Activated CD4-positive, alpha-beta T cell treated with anti-CD3 and anti-CD28 coated beads for 4 hours (primary cell): Measurements from ENCODE around the gene C2orf92.

Experiments used
- DNase-seq, 2 donors: peaks; one replicate each; pipeline ENCODE4 v3.0.0-alpha.2; 2020

Gene C2orf92

DNA sequence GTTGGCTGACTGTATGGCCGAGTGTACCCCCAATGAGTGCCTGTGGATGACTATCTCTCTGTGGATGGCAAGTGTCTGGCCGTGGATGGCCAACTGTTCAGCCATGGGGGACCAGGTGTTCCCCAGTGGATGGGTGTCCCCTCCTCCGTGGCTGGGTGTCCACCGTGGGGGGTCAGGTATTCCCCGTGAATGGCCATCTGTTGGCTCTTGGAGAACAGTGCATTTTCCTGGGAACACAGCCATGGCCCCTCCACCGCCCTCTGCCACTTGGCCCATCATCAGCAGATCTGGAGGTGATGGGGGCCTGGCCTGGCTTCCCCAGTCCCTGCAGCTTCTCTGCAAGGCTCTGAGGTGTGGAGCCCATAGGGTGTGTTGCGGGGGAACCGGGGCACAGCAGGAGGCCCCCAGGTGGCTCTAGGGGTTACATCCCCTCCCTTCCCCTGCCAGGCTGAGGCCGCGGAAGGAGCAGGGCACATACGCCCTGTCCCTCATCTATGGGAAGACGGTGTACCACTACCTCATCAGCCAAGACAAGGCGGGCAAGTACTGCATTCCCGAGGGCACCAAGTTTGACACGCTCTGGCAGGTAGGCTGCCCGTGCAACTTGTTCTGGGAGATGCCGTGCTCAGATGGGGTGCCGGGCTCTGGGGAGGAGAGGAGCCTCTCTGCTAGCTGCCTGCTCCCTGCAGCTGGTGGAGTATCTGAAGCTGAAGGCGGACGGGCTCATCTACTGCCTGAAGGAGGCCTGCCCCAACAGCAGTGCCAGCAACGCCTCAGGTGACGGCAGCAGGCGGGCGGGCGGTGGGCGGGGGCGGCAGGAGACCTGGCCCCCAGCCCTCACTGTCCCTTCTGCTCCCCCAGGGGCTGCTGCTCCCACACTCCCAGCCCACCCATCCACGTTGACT is 63.2 kb downstream of the C2orf92 start:
- DNase-seq, result no peak

- no peak for DNase-seq
These were observed 64.0 kb downstream of the C2orf92 start for GRCh38 chr2:97733341-97734035.

- DNase-seq, result no peak
These were observed 64.8 kb downstream of the C2orf92 start for GRCh38 chr2:97734061-97735051.

DNA sequence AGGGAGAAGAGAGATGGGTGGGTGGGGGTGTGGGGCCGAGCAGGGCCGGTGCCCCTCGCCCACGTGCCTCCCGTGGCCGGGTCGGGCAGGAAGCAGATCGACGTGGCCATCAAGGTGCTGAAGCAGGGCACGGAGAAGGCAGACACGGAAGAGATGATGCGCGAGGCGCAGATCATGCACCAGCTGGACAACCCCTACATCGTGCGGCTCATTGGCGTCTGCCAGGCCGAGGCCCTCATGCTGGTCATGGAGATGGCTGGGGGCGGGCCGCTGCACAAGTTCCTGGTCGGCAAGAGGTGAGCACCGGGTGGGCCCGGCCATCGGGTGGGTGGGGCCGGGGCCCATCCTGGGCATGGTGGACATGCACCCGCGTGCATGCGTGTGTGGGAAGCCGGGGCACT is 65.6 kb downstream of the C2orf92 start:
- no peak for DNase-seq

DNA sequence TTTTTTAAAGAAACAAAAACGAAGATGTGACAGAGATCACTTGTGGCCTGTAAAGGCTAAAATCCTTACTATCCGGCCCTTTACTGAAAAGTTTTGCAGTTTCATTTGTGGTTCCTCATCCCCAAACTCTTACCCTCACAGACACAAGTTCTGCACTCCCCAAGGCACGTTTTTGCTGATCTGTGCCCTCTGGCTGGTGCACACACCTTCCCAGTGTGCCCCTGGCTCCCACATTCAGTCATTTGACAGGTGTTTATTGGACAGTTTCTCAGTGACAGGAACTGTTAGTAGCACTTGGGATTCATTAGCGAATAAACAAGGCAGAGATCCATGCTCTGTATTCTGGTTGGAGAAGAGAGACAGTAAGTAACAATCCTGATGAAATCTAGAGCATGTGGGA is 66.7 kb downstream of the C2orf92 start:
- no peak for DNase-seq

- no peak for DNase-seq
These were observed 67.3 kb downstream of the C2orf92 start for GRCh38 chr2:97736608-97737330.

DNA sequence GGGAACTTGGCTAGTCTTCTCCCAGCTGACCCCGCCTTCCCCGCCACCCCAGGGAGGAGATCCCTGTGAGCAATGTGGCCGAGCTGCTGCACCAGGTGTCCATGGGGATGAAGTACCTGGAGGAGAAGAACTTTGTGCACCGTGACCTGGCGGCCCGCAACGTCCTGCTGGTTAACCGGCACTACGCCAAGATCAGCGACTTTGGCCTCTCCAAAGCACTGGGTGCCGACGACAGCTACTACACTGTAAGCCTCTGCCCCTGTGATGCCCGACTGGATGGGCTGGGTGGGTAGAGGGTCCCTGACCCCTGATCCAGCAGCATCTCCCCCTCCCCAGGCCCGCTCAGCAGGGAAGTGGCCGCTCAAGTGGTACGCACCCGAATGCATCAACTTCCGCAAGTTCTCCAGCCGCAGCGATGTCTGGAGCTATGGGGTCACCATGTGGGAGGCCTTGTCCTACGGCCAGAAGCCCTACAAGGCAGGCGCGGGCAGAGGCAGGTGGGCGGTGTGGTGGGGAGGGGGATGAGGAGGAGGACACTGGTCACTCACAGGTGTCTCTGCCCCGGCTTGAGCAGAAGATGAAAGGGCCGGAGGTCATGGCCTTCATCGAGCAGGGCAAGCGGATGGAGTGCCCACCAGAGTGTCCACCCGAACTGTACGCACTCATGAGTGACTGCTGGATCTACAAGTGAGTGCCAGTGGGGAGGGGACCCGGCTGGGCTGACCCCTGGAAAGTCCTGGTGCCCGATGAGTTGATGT is 68.1 kb downstream of the C2orf92 start:
- no peak for DNase-seq

- no peak for DNase-seq
These were observed 68.9 kb downstream of the C2orf92 start for GRCh38 chr2:97738179-97739019.

DNA sequence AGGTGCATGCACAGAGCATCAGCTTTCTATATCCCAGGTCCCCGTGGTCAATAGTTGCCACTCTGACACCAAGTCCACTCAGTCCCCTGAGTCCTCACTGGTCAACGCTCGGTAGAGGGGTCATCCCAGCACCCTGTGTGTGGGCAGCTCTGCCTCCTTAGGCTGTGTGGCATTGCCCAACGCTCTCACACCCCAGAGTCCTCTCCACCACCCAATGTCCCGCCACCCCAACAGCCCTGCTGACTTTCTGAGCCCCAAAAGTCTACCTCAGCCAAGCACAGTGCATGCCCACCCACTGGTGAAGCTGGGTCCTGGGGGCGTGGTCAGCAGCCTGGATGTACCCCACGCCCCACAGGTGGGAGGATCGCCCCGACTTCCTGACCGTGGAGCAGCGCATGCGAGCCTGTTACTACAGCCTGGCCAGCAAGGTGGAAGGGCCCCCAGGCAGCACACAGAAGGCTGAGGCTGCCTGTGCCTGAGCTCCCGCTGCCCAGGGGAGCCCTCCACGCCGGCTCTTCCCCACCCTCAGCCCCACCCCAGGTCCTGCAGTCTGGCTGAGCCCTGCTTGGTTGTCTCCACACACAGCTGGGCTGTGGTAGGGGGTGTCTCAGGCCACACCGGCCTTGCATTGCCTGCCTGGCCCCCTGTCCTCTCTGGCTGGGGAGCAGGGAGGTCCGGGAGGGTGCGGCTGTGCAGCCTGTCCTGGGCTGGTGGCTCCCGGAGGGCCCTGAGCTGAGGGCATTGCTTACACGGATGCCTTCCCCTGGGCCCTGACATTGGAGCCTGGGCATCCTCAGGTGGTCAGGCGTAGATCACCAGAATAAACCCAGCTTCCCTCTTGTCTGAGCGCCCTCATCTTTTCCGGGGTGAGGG is 69.7 kb downstream of the C2orf92 start:
- DNase-seq, result no peak

DNA sequence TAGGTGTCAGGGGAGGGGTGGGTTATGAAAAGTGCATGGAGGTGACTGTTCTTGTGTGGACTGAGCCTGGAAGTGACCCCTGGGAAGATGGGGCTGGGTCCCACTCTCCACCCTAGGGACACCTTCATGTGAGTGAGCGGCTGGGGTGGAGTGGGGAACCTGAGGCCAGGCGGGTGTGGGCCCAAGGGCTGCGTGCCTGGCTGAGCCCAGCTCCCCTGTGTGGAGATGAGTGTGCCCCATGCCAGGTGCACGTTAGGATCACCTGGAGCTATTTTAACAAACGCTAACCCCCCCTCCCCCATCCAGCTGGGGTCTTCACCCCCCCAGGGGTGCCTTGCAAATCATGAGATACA is 70.4 kb downstream of the C2orf92 start:
- no peak for DNase-seq

- DNase-seq, result peak in 1 of 2 donors; percentile 37
These were observed 71.2 kb downstream of the C2orf92 start for GRCh38 chr2:97740590-97741182.

GRCh38 chr2:97741251-97741650 is 71.7 kb downstream of the C2orf92 start:
- DNase-seq, result no peak

DNA sequence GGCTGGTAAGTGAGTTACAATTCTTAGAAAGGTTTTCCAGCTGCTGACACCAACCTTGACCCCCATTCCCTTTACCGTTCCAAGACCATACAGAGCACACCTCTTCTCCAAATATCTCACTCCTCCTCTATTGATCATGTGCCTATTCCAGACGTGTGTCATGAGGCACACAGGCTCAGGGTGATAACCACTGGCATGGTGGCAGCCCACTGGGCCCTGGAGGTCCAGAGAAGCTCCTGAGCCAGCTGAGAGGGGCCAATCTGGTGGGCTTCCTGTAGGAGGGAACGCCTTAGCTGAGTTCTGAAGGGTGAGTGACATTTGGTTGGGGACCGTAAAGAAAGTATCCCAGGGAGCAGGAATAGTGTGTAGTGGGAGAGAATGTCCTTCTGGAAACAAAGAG is 72.2 kb downstream of the C2orf92 start:
- no peak for DNase-seq

DNA sequence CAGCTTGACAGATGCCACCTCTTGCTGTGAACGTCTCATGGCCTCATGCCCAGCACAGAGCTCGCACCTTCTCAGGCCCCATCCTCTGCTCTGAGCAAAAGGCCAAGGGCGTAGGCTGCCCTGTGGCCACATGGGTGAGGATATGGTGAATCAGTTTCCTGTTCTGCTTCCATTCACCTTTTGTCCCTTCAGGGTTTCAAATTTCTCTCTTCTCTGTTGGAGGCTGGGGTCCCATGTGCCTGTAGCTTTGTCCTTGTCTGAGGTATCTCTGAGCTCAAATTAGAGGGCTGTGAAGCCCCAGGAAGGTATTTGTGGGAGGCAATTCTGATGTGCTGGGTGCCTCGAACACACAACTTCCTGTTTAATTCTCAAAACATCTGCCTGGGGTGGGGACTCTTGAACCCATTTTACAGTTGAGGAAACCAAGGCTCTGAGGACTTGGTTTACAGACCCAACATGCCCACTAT is 72.9 kb downstream of the C2orf92 start:
- DNase-seq, result no peak

GRCh38 chr2:97743913-97744312 is 74.4 kb downstream of the C2orf92 start:
- no peak for DNase-seq

DNA sequence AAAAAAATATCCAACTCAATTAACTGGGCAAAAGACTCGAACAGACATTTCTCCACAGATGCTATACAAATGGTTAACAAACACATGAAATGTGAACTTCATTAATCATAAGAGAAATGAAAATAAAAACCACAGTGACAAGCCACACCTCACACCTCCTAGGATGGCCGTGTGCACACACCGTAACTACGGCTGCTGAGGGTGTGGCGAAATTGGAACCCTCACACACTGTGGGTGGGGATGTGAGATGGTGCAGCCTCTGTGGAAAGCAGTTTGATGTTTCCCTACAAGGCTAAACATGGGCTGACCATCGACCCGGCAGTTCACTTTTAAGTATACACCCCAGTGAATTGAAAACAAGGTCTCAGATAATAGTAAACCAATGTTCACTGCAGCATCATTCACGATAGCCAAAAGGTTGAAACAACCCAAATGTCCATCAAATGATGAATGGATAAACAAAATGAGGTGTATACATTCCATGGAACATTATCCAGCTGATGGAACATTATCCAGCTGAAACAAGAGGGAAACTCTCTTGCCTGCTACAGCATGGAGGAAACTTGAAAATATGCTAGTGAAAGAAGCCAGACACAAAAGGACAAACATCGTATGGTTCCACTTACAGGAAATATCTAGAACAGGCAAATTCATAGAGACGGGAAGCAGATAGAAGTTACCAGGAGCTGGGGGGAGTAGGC is 76.1 kb downstream of the C2orf92 start:
- DNase-seq, result peak in 1 of 2 donors; percentile 29

DNA sequence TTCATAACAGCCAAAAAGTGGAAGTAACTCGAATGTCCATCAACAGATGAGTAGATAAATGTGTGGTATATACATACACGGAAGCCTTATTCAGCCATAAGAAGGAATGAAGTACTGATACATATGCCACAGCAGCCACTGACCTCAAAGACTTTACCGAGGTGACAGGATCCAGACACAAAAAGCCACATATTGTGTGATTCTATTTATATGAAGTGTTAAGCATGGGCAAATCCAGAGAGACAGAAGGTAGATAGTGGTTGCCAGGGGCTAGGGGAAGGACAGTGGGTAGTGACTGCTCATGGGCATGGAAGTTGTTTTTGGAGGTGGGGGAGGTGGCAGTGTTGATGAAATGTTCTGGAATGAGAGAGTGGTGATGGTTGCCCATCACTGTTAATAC is 77.8 kb downstream of the C2orf92 start:
- DNase-seq, result no peak

GRCh38 chr2:97747716-97748115 is 78.2 kb downstream of the C2orf92 start:
- no peak for DNase-seq
